ENCODE data around the gene AUH.

GRCh38 chr9:91296354-91296753 is 65.4 kb downstream of the AUH start:
- TF ChIP-seq POLR2AphosphoS5 (IDR thresholded peaks at IDR 0.05) (no peak), CTCF (IDR thresholded peaks at IDR 0.05) (no peak), POLR2A (IDR thresholded peaks at IDR 0.05) (no peak), EP300 (IDR thresholded peaks at IDR 0.05) (no peak)
